PC-3 (cell line): ENCODE results near the gene OR1I1. TPM values are rescaled to one million over a fixed set of nuclear protein-coding genes. Genes with fewer than 3 reads are reported as not detected.
A peak's percentile ranks its signal among the peaks of the same experiment; 100 is the strongest.
"Not testable (repeated sequence)": the region's sequence is repeated elsewhere in the genome, so short reads cannot be mapped to it uniquely, and the experiment has no call there.

Source experiments
- ATAC-seq: fragments of 200-7000 bp; cut with Tn5 transposase; 2 replicates; pipeline ENCODE4 v1.9.1; 2020; ENCODE audit warnings: mild to moderate bottlenecking, moderate library complexity
- BruUV-seq: library from RNA; stranded (reverse); fragments of 400-500 nt; replicated peaks from 2 replicates; lab custom pipeline; 2021; lab: Mats Ljungman, UMichigan
- CTCF ChIA-PET: fragments of 300-600 bp; sonication (Branson Sonifier 250); formaldehyde crosslinking; loops from one replicate; lab custom pipeline; 2022; ENCODE audit warnings: antibody characterized with exemption; lab: Charles Lee
- POLR2A ChIA-PET: fragments of 300-600 bp; sonication (Branson Sonifier 250); formaldehyde crosslinking; loops from one replicate; lab custom pipeline; 2022; ENCODE audit warnings: antibody characterized with exemption; ENCODE audit not compliant: unreplicated experiment; lab: Charles Lee
- DNase-seq: peaks from one replicate; pipeline ENCODE4 v3.0.0-alpha.2; 2015
- H2AFZ ChIP-seq: fragments of 300-600 bp; sonication (generic); 2 replicates; pipeline ENCODE4 v1.6.0; 2016; ENCODE audit warnings: antibody characterized with exemption, low read length
- H3F3A ChIP-seq: fragments of 300-600 bp; sonication (generic); one replicate; pipeline ENCODE4 v1.6.0; 2017; ENCODE audit warnings: antibody characterized with exemption, low read length, control low read depth, mild to moderate bottlenecking; ENCODE audit not compliant: unreplicated experiment
- H3K27ac ChIP-seq: fragments of 300-600 bp; sonication (generic); 2 replicates; pipeline ENCODE4 v1.5.1; 2016; ENCODE audit warnings: mild to moderate bottlenecking, low read length
- H3K27me3 ChIP-seq: fragments of 300-600 bp; sonication (generic); 2 replicates; pipeline ENCODE4 v1.6.1; 2016; ENCODE audit warnings: low read length, mixed read lengths
- H3K36me3 ChIP-seq: fragments of 300-600 bp; sonication (generic); 2 replicates; pipeline ENCODE4 v1.6.1; 2016; ENCODE audit warnings: low read depth, mixed run types, low read length, mixed read lengths
- H3K4me1 ChIP-seq: fragments of 300-600 bp; sonication (generic); 2 replicates; pipeline ENCODE4 v1.5.1; 2016; ENCODE audit warnings: low read length; ENCODE audit not compliant: insufficient read depth
- H3K4me2 ChIP-seq: fragments of 300-600 bp; sonication (generic); 2 replicates; pipeline ENCODE4 v1.6.0; 2016; ENCODE audit warnings: low read length
- H3K4me3 ChIP-seq: fragments of 300-600 bp; sonication (generic); 2 replicates; pipeline ENCODE4 v1.5.1; 2016; ENCODE audit warnings: mild to moderate bottlenecking, low read length, mixed read lengths
- H3K79me2 ChIP-seq: fragments of 300-600 bp; sonication (generic); 2 replicates; pipeline ENCODE4 v1.6.1; 2017; ENCODE audit warnings: low read length, mixed read lengths
- H3K9ac ChIP-seq: fragments of 300-600 bp; sonication (generic); 2 replicates; pipeline ENCODE4 v1.6.0; 2016; ENCODE audit warnings: mild to moderate bottlenecking, low read length
- H3K9me2 ChIP-seq: fragments of 300-600 bp; sonication (generic); replicated peaks from 2 replicates; pipeline ENCODE4 v1.6.1; 2016; ENCODE audit warnings: mixed run types, low read length, mixed read lengths
- H3K9me3 ChIP-seq: fragments of 300-600 bp; sonication (generic); 2 replicates; pipeline ENCODE4 v1.6.1; 2016; ENCODE audit warnings: low read length, mixed read lengths
- H4K20me1 ChIP-seq: fragments of 300-600 bp; sonication (generic); 2 replicates; pipeline ENCODE4 v1.6.1; 2016; ENCODE audit warnings: low read length, mixed read lengths
- EZH2 ChIP-seq: fragments of 300-600 bp; sonication (generic); IDR thresholded peaks from one replicate; pipeline ENCODE4 v1.6.1; 2017; ENCODE audit warnings: antibody characterized with exemption, mild to moderate bottlenecking, low read length; ENCODE audit not compliant: unreplicated experiment
- EZH2phosphoT487 ChIP-seq: fragments of 300-600 bp; sonication (generic); IDR thresholded peaks from 2 replicates; pipeline ENCODE4 v1.6.1; 2018; ENCODE audit warnings: mild to moderate bottlenecking, antibody characterized with exemption, low read length, borderline replicate concordance
- intact Hi-C: fragments of 100-400 bp; cut with micrococcal nuclease; formaldehyde crosslinking; loops from 2 replicates; pipeline ENCODE4 v1.9.0; 2023
- total RNA-seq: library from RNA; depleted of rRNA; stranded (reverse); fragments of >200 nt; gene quantifications from 2 replicates; pipeline ENCODE4 v1.2.3, GENCODE V29; 2014
- TF ChIP-seq, protein P1 (sequence below): fragments of 300-600 bp; sonication (generic); conservative IDR thresholded peaks from 2 replicates; pipeline ENCODE4 v1.5.1; 2017; ENCODE audit warnings: antibody characterized with exemption, low read depth, mild to moderate bottlenecking, low read length

OR1I1 gene
- total RNA-seq, 1 experiment from 2014 or later, result not detected

DNA sequence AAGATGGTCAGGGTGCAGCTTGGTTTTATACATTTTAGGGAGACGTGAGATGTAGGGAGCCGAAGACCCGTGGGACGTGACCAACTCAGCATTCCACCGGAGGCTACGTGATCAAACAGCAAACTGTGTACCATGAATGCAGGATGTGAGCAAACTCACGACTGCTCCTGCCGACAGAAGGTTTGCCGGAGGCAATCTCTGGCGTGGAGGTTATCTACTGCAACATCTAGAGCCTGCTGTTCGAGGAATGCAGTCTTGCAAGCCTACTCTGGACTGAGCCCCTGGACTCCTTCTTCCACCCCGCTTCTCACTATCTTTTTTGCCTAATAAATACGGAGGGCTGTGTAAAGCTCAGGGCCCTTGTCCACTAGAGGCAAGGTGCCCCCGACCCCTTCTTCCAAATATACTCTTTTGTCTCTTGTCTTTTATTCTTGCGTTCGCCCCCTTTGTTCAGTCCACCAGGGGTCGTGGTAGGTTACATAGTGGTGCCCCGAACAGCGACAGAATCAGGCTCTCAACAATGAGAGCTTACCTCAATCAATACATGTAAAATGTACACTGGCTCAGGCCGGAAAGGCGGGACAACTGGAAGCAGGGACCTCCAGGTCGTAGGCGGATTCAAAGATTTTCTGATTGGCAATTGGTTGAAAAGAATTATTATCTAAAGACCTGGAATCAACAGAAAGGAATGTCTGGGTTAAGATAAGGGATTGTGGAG lies 8.9 kb upstream of the OR1I1 start:
- no peaks in the 10 kb centered on the region for H3K79me2 ChIP-seq
- peak overlapping the region; percentile 74 for H3K4me2 ChIP-seq
- ATAC-seq (peak; percentile 89), DNase-seq (peak; percentile 98)
- intact Hi-C loops, result loop anchor here (10.0 kb wide), 1 partner anchor 198 kb away; no protein-coding TSS in a partner anchor
- peaks cover 38% of the 10 kb centered on the region for H3K4me1 ChIP-seq
- no peaks in the 10 kb centered on the region for H3K27me3 ChIP-seq
- H3K9ac ChIP-seq, result peak overlapping the region; percentile 18; the same call in 1 of the 2 replicates
- POLR2A ChIA-PET, result interaction anchor here (0.6 kb wide), 1 partner anchor 33 kb away, joined by 3 read pairs; no protein-coding TSS in a partner anchor
- peak overlapping the region; percentile 84 for H3K27ac ChIP-seq
- H3F3A ChIP-seq, result no peaks in the 10 kb centered on the region
- BruUV-seq, result no TSS peak
- no peaks in the 10 kb centered on the region for H3K9me2 ChIP-seq
- CTCF ChIA-PET, result no interaction called here
- H3K9me3 ChIP-seq, result no peaks in the 10 kb centered on the region
- TF ChIP-seq EZH2phosphoT487 (no peak), EZH2 (no peak)
- TF ChIP-seq, protein P1, sequence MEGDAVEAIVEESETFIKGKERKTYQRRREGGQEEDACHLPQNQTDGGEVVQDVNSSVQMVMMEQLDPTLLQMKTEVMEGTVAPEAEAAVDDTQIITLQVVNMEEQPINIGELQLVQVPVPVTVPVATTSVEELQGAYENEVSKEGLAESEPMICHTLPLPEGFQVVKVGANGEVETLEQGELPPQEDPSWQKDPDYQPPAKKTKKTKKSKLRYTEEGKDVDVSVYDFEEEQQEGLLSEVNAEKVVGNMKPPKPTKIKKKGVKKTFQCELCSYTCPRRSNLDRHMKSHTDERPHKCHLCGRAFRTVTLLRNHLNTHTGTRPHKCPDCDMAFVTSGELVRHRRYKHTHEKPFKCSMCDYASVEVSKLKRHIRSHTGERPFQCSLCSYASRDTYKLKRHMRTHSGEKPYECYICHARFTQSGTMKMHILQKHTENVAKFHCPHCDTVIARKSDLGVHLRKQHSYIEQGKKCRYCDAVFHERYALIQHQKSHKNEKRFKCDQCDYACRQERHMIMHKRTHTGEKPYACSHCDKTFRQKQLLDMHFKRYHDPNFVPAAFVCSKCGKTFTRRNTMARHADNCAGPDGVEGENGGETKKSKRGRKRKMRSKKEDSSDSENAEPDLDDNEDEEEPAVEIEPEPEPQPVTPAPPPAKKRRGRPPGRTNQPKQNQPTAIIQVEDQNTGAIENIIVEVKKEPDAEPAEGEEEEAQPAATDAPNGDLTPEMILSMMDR, result peak; percentile 55
- peak overlapping the region; percentile 47; the same call in 1 of the 2 replicates for H2AFZ ChIP-seq
- no peaks in the 10 kb centered on the region for H4K20me1 ChIP-seq
- H3K36me3 ChIP-seq, result no peaks in the 10 kb centered on the region
- H3K4me3 ChIP-seq, result peak overlapping the region; percentile 46; the same call in 1 of the 2 replicates

DNA sequence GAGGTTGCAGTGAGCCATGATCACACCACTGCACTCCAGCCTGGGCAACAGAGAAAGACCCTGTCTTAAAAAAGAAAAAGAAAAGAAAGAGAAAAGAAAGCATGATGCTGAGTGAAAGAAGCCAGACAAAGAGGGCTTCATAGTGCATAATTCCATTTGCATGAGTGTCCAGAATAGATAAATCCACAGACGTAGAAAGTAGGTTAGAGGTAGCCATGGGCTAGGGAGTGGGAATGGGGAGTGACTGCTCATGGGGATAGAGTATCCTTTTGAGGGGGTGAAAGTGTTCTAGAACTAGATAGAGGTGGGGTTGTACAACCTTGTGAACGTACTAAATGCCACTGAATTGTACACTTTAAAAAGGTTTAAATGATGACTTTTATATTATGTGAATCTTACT lies 7.6 kb upstream of the OR1I1 start:
- H3K27me3 ChIP-seq, result no peaks in the 10 kb centered on the region
- H3K79me2 ChIP-seq, result no peaks in the 10 kb centered on the region
- CTCF ChIA-PET, result no interaction called here
- ATAC-seq (no peak), DNase-seq (peak; percentile 66)
- H3F3A ChIP-seq, result no peaks in the 10 kb centered on the region
- H3K27ac ChIP-seq, result peak overlapping the region; percentile 84
- no peak overlapping the region for H3K4me3 ChIP-seq
- H3K9me3 ChIP-seq, result no peaks in the 10 kb centered on the region
- intact Hi-C loops, result loop anchor here (10.0 kb wide), 1 partner anchor 200 kb away; no protein-coding TSS in a partner anchor
- POLR2A ChIA-PET, result no interaction called here
- peaks cover 35% of the 10 kb centered on the region for H3K4me1 ChIP-seq
- no peak for TF ChIP-seq EZH2phosphoT487
- TF ChIP-seq, protein P1, result no peak
- TF ChIP-seq EZH2, result no peak
- BruUV-seq, result no TSS peak
- H3K9ac ChIP-seq, result no peak overlapping the region
- H4K20me1 ChIP-seq, result no peaks in the 10 kb centered on the region
- no peaks in the 10 kb centered on the region for H3K9me2 ChIP-seq
- peak overlapping the region; percentile 23; the same call in 1 of the 2 replicates for H2AFZ ChIP-seq
- peak overlapping the region; percentile 74 for H3K4me2 ChIP-seq
- no peaks in the 10 kb centered on the region for H3K36me3 ChIP-seq

- BruUV-seq, result no TSS peak
- CTCF ChIA-PET, result interaction anchor here (0.5 kb wide), 1 partner anchor 16 kb away, joined by 16 read pairs; no protein-coding TSS in a partner anchor
- Histone ChIP-seq H3K9ac (no peak overlapping the region), H3F3A (no peaks in the 10 kb centered on the region), H3K79me2 (no peaks in the 10 kb centered on the region), H3K9me2 (no peaks in the 10 kb centered on the region), H3K4me2 (no peak overlapping the region), H3K27ac (no peak overlapping the region), H3K36me3 (no peaks in the 10 kb centered on the region), H4K20me1 (no peaks in the 10 kb centered on the region), H3K4me1 (peaks cover 28% of the 10 kb centered on the region), H3K9me3 (no peaks in the 10 kb centered on the region), H3K27me3 (no peaks in the 10 kb centered on the region), H2AFZ (no peak overlapping the region), H3K4me3 (no peak overlapping the region)
- no peak for DNase-seq
- TF ChIP-seq EZH2phosphoT487 (no peak), EZH2 (no peak)
- TF ChIP-seq, protein P1, result no peak
- intact Hi-C loops, result loop anchor here (10.0 kb wide), 1 partner anchor 201 kb away; no protein-coding TSS in a partner anchor
- POLR2A ChIA-PET, result no interaction called here
- no peak for ATAC-seq
These were observed 6.2 kb upstream of the OR1I1 start for GRCh38 chr19:15075806-15076205.

- POLR2A ChIA-PET, H3K9me3 ChIP-seq, H3K79me2 ChIP-seq, intact Hi-C loops, H3F3A ChIP-seq, H3K4me3 ChIP-seq, ATAC-seq, H3K36me3 ChIP-seq, H3K27me3 ChIP-seq, H2AFZ ChIP-seq, H3K4me2 ChIP-seq, CTCF ChIA-PET, H3K9ac ChIP-seq, BruUV-seq, H3K4me1 ChIP-seq, H3K9me2 ChIP-seq, H3K27ac ChIP-seq, H4K20me1 ChIP-seq: not testable (repeated sequence)
- peak; percentile 54 for DNase-seq
These were observed 2.0 kb upstream of the OR1I1 start for GRCh38 chr19:15080002-15080401.
